Measurements from ENCODE around the gene RPS6KL1. TPM values are rescaled to one million over a fixed set of nuclear protein-coding genes. Genes with fewer than 3 reads are reported as not detected.

RPS6KL1 gene
- total and polyA plus RNA-seq, 2 experiments from 2014 or later = 5.6 to 6.5 TPM

GRCh38 chr14:74942181-74942580 lies 19.1 kb upstream of the RPS6KL1 start (continued):
- TF ChIP-seq CREB1 (CRISPR knock-in tag; IDR thresholded peaks at IDR 0.05; ENCODE audit: low read depth) (no peak), JUNB (IDR thresholded peaks at IDR 0.05; ENCODE audit: unreplicated experiment) (no peak), STAT1 (IDR thresholded peaks at IDR 0.05; ENCODE audit: unreplicated experiment) (no peak), ETS1 (IDR thresholded peaks at IDR 0.05) (no peak), EZH2 (IDR thresholded peaks at IDR 0.05; ENCODE audit: low read depth, unreplicated experiment) (no peak), EZH2phosphoT487 (IDR thresholded peaks at IDR 0.05; ENCODE audit: unreplicated experiment) (no peak)

- Histone ChIP-seq H3K4me3 (no peak overlapping the region), H3K27me3 (ENCODE audit: insufficient read depth) (no peaks in the 10 kb centered on the region), H3K4me2 (no peak overlapping the region), H3K79me2 (replicated peaks; ENCODE audit: insufficient read depth) (no peaks in the 10 kb centered on the region), H3K36me3 (ENCODE audit: insufficient read depth) (no peaks in the 10 kb centered on the region), H4K20me1 (replicated peaks; ENCODE audit: insufficient read depth) (no peaks in the 10 kb centered on the region), H3K9me2 (ENCODE audit: insufficient read depth) (no peaks in the 10 kb centered on the region), H3F3A (replicated peaks; ENCODE audit: low read depth) (0 out of 2 replicates have a peak, but pooled peaks cover 5% of the 10 kb centered on the region), H3K27ac (ENCODE audit: low read depth) (no peak overlapping the region), H2AFZ (no peak overlapping the region), H3K4me1 (ENCODE audit: insufficient read depth) (peaks cover 4% of the 10 kb centered on the region; the same call in 1 of the 2 replicates)
- no peaks in the 10 kb centered on the region; the same call in 2 of the 3 replicates for H3K9me3 Mint-ChIP-seq
- H3K36me3 Mint-ChIP-seq (ENCODE audit: low read depth) = no peaks in the 10 kb centered on the region
- no peak overlapping the region for H3K27ac Mint-ChIP-seq
- H3K27me3 Mint-ChIP-seq (ENCODE audit: insufficient read depth, low read depth, poor library complexity) = peaks cover 9% of the 10 kb centered on the region
- DNase-seq (ENCODE audit: low spot score) (no peak), ATAC-seq (no peak)
- no peak overlapping the region for H3K4me3 Mint-ChIP-seq
- H3K4me1 Mint-ChIP-seq = peaks cover 7% of the 10 kb centered on the region; the same call in 2 of the 3 replicates
- no peak for TF ChIP-seq ZNF462 (CRISPR knock-in tag; IDR thresholded peaks at IDR 0.05)
- no peak for TF ChIP-seq POLR2AphosphoS5 (IDR thresholded peaks at IDR 0.05; ENCODE audit: low read depth)
- no peak for TF ChIP-seq CREB1 (CRISPR knock-in tag; IDR thresholded peaks at IDR 0.05; ENCODE audit: low read depth)
- TF ChIP-seq CTCF (conservative IDR thresholded peaks at IDR 0.05; ENCODE audit: low read depth in 2 of 2) = no peak
- no peak for TF ChIP-seq EZH2phosphoT487 (IDR thresholded peaks at IDR 0.05; ENCODE audit: unreplicated experiment)
- no peak for TF ChIP-seq ZNF331 (CRISPR knock-in tag; IDR thresholded peaks at IDR 0.05; ENCODE audit: low read depth)
Observed at GRCh38 chr14:74941676-74942097, 18.6 kb upstream of the RPS6KL1 start.
